ENCODE results near the gene AFMID. TPM values are rescaled to one million over a fixed set of nuclear protein-coding genes. Genes with fewer than 3 reads are reported as not detected.

The AFMID gene
- total RNA-seq, 6 experiments from 2014 or later: 23.0 to 32.9 (median 26.2) TPM

GRCh38 chr17:78164748-78165607 is 22.2 kb upstream of the AFMID start:
- H3K27ac Mint-ChIP-seq: no peak overlapping the region
- DNase-seq: no peak
- peaks cover 3% of the 10 kb centered on the region for H3K4me1 Mint-ChIP-seq (ENCODE audit: low read depth)
- H3K9me3 Mint-ChIP-seq: no peaks in the 10 kb centered on the region
- H3K36me3 Mint-ChIP-seq (ENCODE audit: low read depth): no peaks in the 10 kb centered on the region
- peaks cover 4% of the 10 kb centered on the region for H3K27me3 Mint-ChIP-seq (ENCODE audit: insufficient read depth)
- TF ChIP-seq CTCF (IDR thresholded peaks at IDR 0.05): no peak
- H3K4me3 Mint-ChIP-seq: no peak overlapping the region

GRCh38 chr17:78166416-78166815 is 20.7 kb upstream of the AFMID start:
- Mint-ChIP-seq H3K27me3 (ENCODE audit: insufficient read depth) (peaks cover 4% of the 10 kb centered on the region), H3K4me1 (ENCODE audit: low read depth) (no peaks in the 10 kb centered on the region)
- TF ChIP-seq CTCF (IDR thresholded peaks at IDR 0.05): no peak

GRCh38 chr17:78168242-78168902 is 18.8 kb upstream of the AFMID start, which contains the start of gene SYNGR2:
Gene SYNGR2, plus strand, starts transcription at chr17:78168581. Its CDS starts 36 bp downstream, at chr17:78168617.
- Mint-ChIP-seq H3K36me3 (ENCODE audit: low read depth) (no peaks in the 10 kb centered on the region), H3K9me3 (no peaks in the 10 kb centered on the region), H3K27ac (0 out of 2 replicates have a peak within 1 kb of the TSS, but pooled peaks have one; percentile 26), H3K4me3 (peak within 1 kb of the TSS; percentile 83), H3K27me3 (ENCODE audit: insufficient read depth) (peaks cover 4% of the 10 kb centered on the region), H3K4me1 (ENCODE audit: low read depth) (peaks cover 12% of the 10 kb centered on the region)
- no peak for TF ChIP-seq CTCF (IDR thresholded peaks at IDR 0.05)
- peak; percentile 15 for DNase-seq

More at GRCh38 chr17:78166416-78166815, 20.7 kb upstream of the AFMID start:
- DNase-seq: no peak
- Mint-ChIP-seq H3K9me3 (no peaks in the 10 kb centered on the region), H3K27ac (no peak overlapping the region), H3K36me3 (ENCODE audit: low read depth) (no peaks in the 10 kb centered on the region), H3K4me3 (no peak overlapping the region)

GRCh38 chr17:78168903-78169793 is 18.0 kb upstream of the AFMID start:
- Mint-ChIP-seq H3K36me3 (ENCODE audit: low read depth) (no peaks in the 10 kb centered on the region; the same call in 1 of the 2 replicates), H3K9me3 (no peaks in the 10 kb centered on the region), H3K4me1 (ENCODE audit: low read depth) (peaks cover 12% of the 10 kb centered on the region), H3K4me3 (peak overlapping the region; percentile 83), H3K27me3 (ENCODE audit: insufficient read depth) (peaks cover under 1% of the 10 kb centered on the region; the same call in 1 of the 2 replicates), H3K27ac (0 out of 2 replicates have a peak overlapping the region, but pooled peaks have one; percentile 26)
- TF ChIP-seq CTCF (IDR thresholded peaks at IDR 0.05): no peak
- DNase-seq: peak; percentile 52
